Activated CD4-positive, alpha-beta T cell treated with anti-CD3 and anti-CD28 coated beads, Interleukin-2, amount 50 U/mL, for 24 hours (primary cell): ENCODE data around the gene UGT8.
A peak's percentile ranks its signal among the peaks of the same experiment; 100 is the strongest.
"Not testable (repeated sequence)": the region's sequence is repeated elsewhere in the genome, so short reads cannot be mapped to it uniquely, and the experiment has no call there.

Experiments
- DNase-seq, 2 donors: peaks; one replicate each; pipeline ENCODE4 v3.0.0-alpha.2; 2020; ENCODE audit warnings: low read depth in 1 of 2, low spot score in 1 of 2

Gene UGT8

DNA sequence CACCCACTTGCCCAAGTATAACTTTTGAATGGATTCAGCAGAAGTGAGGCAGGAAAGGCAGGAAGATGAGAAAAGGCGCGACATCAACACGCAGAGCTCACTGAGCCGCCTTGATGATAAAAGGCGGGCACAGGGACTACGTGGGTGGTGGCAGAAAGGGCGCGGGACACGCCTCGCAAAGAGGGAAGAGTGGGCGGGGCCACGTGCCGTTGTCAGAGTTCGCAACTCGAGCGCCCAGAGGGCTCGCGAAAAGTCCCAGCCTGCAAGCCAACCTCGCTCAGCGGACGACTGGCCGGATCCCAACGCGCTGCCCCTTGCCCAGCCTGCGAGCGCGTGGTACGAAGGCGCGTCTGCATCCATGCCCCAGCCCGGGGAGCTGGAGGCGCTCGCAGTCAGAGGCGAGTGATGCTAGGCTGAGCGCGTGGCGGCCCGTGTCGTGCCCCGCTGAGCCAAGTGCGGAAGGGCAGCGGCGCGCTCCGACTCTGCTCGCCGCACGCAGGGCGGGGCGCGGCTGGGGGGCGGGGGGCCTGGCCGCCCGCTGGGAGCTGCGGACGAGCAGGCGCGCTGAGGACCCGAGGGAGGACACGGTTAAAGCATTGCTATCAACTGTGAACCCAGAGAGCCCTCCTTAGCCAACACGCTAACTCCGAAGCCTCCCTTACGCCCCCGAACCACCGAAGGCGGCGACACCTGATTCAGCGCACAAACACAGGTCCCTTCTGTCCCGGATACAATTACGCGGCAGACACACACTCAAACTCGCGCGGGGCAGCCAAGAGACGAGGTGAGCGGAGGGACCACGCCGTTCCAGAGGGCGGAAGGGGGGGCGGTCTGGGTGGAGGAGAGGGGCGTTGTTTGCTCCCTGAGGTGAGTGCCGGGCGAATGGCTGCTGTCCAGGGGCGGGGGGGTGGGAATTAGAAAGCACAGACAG, at the start of gene UGT8:
TSS of gene UGT8 (plus strand) at position 617 of the 931 bp plus-strand sequence. CDS start 24,074 bp downstream, outside the sequence.
- DNase-seq: peak in 1 of 2 donors; percentile 20

GRCh38 chr4:114549638-114550037, 49.0 kb upstream of the UGT8 start:
- no peak for DNase-seq

- no peak for DNase-seq
Observed at GRCh38 chr4:114558446-114559020, 40.1 kb upstream of the UGT8 start.

DNA sequence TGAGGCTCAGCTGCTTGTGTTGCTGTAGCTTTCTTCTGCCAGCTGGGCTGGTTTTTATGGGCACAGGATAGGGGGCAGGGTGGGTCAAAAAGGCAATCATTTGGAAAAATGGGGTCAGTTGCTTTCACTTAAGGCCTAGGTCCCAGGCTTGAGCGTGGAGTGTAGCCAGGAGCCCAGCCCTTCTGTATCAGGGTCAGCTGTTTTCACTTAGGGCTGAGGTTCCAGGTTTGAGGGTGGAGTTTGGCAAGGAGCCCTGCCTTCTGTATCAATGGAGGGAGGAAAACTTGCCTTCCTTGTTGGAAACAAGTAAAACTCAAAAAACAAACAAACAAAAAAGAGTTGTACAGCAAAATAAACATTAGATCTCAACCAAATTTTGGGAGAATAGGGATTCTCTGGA, 37.0 kb upstream of the UGT8 start:
- no peak for DNase-seq

GRCh38 chr4:114562176-114562904, 36.3 kb upstream of the UGT8 start:
- DNase-seq: no peak

DNA sequence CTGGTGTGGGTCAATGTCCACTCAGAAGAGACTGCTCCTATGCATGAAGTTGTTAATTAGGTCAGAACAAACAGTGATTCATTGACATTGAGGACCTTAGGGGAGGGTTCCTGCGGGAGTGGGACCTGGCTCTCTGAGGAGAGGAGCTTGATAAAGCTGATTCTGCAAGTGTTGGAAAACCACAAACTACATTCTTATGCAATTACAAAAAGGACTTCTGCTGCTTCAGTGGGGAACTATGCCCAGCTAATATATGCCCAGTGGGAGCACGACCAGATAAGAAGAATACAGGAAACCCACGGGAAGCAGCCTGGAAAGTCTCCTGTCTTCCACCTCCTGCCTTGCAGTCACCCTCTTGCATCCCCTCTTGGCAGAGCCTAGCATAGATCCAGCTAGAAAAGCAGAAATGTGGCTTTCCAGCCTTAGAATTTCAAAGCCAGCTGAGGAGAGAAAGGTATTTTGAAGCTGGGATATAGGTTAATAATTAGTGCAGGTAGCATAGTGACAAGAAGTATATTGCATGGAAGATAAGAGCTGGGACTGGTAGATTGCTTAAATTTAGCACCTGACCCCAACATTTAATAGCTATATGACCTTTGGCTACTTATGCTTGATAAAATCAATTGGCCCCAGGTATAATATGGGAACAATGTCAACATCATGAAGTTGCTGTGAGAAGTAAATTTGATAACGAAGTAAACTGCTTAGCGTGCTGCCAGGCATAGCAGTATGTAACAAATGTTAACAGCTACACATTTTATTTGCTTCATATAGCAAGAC, 34.9 kb upstream of the UGT8 start:
- DNase-seq: no peak

GRCh38 chr4:114577386-114577785, 21.2 kb upstream of the UGT8 start:
- no peak for DNase-seq

- no peak for DNase-seq
Observed at GRCh38 chr4:114582621-114583020, 16.0 kb upstream of the UGT8 start.

DNA sequence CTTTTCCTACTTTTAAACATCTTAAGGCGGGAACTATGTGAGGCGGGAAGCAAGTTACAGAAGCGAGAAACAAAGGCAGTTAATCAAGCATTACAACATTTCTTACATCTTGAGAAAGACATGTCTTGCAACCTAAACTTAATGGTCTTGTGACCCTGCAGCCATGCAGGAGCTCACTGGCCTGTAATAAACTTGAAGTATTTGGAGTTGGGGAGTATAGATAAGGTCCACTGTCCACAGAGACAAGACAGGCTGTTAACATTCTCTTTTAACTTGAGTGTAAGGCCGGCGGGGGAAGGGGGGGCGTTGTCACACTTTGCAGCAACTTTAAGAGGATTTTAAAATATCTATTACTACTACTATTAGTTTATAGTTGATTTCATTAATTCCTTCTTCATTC, 10.3 kb upstream of the UGT8 start:
- no peak for DNase-seq

GRCh38 chr4:114590360-114590759, 8.2 kb upstream of the UGT8 start:
- not testable (repeated sequence) for DNase-seq

DNA sequence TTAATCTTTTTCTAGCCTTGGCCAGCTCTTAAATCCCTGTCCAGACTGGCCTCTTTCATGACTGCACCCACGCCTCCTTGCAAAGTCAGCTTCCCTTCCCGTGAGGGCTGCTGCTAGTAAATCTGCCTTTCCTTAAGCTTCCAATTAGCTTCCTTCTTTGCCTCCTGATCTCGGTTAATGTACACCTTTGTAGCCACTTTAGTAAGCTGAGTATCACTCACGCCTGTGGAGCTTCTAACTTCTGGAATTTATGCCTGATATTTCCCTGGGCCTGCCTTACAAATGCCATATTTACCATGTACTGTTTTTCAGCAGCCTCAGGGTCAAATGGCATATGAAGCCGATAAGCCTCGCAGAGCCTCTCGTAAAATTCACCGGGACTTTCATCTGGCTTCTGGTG, 5.1 kb upstream of the UGT8 start:
- DNase-seq: no peak

DNA sequence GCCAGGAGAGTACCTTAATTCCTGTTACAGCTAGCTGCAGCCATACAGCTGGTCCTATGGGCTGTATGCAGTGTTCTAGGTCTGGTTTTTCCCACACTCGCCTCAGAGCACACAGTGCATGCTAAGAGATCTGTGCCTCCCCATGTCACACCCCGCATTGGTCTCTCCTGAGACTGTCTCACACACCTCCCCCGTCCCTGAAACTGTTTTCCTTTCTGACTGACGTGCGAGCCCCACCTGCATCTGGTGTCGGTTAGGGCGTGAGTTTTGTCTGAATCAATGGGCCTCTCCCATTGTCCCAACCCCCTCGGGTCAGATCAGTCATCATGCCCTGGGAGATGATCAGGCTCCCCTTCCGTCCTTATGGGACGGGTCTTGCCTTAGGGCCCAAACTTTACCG, 3.4 kb upstream of the UGT8 start:
- no peak for DNase-seq

GRCh38 chr4:114595921-114596320, 2.7 kb upstream of the UGT8 start:
- DNase-seq: no peak

GRCh38 chr4:114597410-114598115, 1.0 kb upstream of the UGT8 start:
- no peak for DNase-seq

DNA sequence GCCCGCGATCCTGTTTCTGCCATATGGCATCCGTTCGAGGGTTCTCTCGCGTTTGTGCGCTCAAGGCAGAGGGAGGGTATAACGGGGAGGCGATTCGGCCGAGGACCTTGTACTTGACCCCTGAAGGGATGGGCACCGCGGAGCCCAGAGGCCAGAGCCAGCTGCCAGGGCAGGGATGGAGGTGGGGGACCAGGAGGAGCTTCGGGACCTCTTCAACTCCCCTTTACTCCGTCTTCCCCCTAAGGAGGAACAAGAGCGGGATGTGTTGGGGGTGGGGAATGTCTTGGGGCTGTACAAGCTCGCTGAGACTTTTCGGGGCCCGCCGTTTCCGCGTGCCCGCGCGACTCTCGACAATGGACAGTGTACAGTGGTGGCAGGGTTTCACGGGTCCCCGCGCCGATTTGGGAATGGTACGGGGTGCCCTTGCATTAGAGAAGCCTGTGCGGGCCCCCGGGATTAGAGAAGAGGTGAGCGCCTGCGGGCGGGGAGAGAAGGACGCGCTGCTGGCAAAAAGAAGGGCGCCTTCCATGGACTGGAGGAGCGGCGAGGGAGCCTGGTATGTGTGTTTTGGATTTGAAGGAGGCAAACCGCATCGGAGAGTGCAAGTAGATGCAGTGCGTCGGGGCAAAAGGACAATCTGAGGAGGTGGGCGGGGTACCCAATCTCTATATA, 760 bp downstream of the UGT8 start:
- no peak for DNase-seq

GRCh38 chr4:114599903-114600552, 1.4 kb downstream of the UGT8 start:
- no peak for DNase-seq

DNA sequence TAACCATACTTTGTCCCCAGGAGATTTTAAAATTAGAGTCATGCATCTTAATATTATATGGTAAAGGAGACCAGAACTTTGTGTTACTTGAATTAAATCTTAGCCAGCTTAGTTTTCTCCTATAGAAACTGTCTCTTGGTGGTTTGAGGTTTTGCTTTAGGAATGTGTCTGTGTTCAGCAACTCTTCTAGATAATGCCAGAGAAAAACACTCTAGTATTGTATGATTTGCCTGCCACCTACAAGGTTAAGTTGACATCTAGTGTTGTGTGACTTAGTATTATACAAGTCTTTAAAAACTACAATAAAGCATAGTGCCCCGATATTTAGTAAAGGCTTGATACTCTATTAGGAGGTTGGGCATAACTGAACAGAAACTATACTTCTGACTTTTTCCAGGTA, 2.1 kb downstream of the UGT8 start:
- DNase-seq: no peak

- no peak for DNase-seq
Observed at GRCh38 chr4:114601304-114602052, 2.9 kb downstream of the UGT8 start.

DNA sequence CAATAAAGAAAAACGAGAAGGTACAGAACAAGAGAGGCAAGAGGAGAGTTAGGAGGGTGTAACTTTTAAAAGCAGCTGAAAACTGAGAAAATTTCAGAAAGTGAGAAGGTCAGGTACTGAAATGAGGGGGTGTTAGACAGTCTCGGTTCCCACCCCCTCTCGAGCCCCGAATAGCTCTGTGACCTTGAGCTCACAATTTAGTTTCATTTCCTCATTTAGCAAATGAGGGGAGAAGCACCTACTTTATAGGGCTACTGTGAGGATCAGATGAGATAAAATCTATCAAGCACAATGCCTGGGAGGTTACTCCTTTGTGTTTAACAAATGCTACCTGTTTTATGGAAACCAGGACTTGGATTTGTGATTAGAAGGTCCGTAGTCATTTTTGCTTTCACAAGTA, 4.9 kb downstream of the UGT8 start:
- DNase-seq: no peak
